ENCODE data around the gene CD1E.

Gene CD1E

DNA sequence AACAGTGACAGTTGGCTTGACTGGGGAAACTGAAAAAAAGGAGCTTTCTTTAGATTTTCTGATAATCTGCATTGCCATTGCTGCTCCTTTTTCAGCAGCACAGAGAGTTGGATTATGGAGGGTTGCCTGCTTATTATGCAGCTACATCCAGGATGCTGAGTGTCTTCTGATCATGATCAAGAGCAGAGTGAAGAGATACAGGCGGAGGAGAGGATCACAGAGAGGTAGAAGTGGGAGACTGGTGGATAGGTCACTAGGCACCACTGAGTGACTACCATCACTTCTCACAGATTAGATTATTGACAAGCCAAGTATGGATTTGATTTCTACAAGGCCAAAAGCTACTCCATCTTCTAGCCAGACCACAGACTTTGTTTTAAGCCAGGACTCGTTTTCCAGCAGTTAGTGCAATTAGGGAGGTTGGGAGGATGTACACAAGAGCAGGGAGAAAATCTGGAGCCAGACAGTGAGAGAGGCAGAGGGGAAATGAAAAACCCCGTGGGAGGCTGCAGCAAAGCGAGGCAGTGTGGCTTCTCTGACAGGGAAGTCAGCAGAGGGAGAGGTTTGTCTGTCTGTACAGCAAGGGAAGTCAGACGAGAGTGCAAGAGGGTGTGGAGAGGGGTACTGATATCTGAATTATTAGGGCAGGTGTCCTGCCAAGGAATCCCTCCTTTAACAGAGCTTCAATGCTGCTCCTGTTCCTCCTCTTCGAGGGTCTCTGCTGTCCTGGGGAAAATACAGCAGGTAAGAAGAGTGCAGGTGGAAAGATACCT lies at the start of gene CD1E:
CD1E (plus strand) TSS at position 592 of the 773 bp plus-strand sequence; CDS start at position 687, 95 bp downstream.
- ATAC-seq (ENCODE audit: low read depth) = peak; percentile 50
- DNase-seq (ENCODE audit: low spot score in 2 of 2) = no peak
- Mint-ChIP-seq H3K27ac (peak within 1 kb of the TSS; percentile 45), H3K4me1 (peaks cover 16% of the 10 kb centered on the region), H3K9me3 (no peaks in the 10 kb centered on the region), H3K4me3 (no peak within 1 kb of the TSS), H3K27me3 (no peaks in the 10 kb centered on the region), H3K36me3 (no peaks in the 10 kb centered on the region)

DNA sequence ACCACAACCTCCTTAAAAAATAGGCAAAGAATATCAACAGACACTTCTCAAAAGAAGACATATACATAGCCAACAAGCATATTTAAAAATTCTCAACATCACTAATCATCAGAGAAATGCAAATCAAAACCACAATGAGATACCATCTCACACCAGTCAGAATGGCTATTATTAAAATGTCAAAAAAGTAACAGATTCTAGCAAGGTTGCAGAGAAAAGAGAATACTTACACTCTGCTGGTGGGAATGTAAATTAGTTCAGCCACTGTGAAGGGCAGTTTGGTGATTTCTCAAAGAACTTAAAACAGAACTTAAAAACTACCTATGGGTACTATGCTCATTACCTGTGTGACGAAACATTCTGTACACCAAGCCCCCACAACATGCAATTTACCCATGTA lies 43.1 kb upstream of the CD1E start:
- no peak overlapping the region for H3K27ac Mint-ChIP-seq
- no peaks in the 10 kb centered on the region for H3K27me3 Mint-ChIP-seq
- peak; percentile 26 for ATAC-seq (ENCODE audit: low read depth)
- DNase-seq (ENCODE audit: low spot score in 2 of 2) = no peak
- H3K9me3 Mint-ChIP-seq = no peaks in the 10 kb centered on the region
- H3K36me3 Mint-ChIP-seq = no peaks in the 10 kb centered on the region
- H3K4me1 Mint-ChIP-seq = peaks cover 17% of the 10 kb centered on the region
- no peak overlapping the region for H3K4me3 Mint-ChIP-seq

DNA sequence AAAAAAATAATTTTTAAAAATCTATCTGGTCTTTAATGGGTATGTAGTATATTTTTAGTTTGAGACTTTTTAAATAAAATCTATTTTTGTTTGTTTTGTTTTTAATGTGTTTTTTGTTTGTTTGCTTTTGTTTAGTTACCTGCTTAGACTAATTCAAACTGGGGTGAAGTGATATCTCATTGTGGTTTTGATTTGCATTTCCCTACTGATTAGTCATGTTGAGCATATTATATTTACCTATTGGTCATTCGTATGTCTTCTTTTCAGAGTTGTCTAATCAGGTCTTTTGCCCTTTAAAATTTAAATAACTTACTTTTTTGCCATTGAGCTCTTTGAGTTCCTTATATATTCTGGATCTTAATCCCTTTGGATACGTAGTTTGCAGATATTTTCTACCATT lies 42.6 kb upstream of the CD1E start:
- Mint-ChIP-seq H3K27ac (no peak overlapping the region), H3K36me3 (no peaks in the 10 kb centered on the region), H3K9me3 (no peaks in the 10 kb centered on the region), H3K4me3 (no peak overlapping the region), H3K4me1 (peaks cover 17% of the 10 kb centered on the region), H3K27me3 (no peaks in the 10 kb centered on the region)
- DNase-seq (ENCODE audit: low spot score in 2 of 2) (no peak), ATAC-seq (ENCODE audit: low read depth) (peak; percentile 58)

DNA sequence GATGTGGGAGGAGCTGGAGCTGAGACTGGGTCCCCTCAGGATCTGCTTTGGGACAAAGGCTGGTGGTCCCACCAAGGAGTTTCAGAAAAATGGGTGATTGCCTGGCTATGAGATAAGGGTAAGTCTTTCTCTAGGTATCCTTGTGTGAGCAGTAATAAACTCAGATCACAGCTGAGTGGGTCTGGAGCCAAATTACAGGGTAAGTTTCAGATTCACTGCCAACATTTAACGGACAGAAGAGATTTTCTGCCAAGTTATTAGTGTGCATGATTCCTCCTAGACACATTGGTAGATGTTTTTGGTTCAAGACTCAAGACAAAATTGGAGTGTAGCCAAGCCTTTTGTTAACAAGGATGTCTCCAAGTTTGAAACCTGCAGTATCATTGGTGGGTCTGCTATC lies 29.8 kb upstream of the CD1E start:
- H3K4me1 Mint-ChIP-seq = peaks cover 11% of the 10 kb centered on the region
- H3K9me3 Mint-ChIP-seq = peaks cover 11% of the 10 kb centered on the region
- H3K4me3 Mint-ChIP-seq = no peak overlapping the region
- DNase-seq (ENCODE audit: low spot score in 2 of 2) = no peak
- peaks cover 9% of the 10 kb centered on the region for H3K36me3 Mint-ChIP-seq
- no peaks in the 10 kb centered on the region for H3K27me3 Mint-ChIP-seq
- no peak overlapping the region for H3K27ac Mint-ChIP-seq
- no peak for ATAC-seq (ENCODE audit: low read depth)

DNA sequence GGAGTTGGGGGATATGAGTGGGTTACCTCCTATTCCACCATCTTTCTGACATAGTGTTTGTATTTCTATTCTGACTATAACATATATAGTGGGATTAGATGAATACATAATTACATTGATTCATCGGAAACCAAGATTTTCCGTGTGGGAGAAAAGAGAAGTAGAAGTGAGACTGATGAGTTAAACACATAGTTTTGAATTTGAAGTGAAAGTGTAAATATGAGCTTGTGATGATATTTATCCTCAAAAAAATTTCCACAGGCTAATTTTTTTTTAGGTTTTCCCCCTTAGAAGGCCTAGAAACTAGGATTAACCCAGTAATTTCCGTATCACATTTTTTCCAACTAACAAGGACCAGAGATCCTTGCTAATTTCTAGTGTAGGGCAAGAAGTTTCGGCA lies 29.3 kb upstream of the CD1E start:
- H3K4me1 Mint-ChIP-seq = peaks cover 11% of the 10 kb centered on the region
- peak overlapping the region; percentile 39 for H3K4me3 Mint-ChIP-seq
- H3K27ac Mint-ChIP-seq = peak overlapping the region; percentile 53
- DNase-seq (ENCODE audit: low spot score in 2 of 2) = no peak
- peaks cover 7% of the 10 kb centered on the region for H3K36me3 Mint-ChIP-seq
- no peak for ATAC-seq (ENCODE audit: low read depth)
- H3K27me3 Mint-ChIP-seq = no peaks in the 10 kb centered on the region
- H3K9me3 Mint-ChIP-seq = peaks cover 11% of the 10 kb centered on the region

DNA sequence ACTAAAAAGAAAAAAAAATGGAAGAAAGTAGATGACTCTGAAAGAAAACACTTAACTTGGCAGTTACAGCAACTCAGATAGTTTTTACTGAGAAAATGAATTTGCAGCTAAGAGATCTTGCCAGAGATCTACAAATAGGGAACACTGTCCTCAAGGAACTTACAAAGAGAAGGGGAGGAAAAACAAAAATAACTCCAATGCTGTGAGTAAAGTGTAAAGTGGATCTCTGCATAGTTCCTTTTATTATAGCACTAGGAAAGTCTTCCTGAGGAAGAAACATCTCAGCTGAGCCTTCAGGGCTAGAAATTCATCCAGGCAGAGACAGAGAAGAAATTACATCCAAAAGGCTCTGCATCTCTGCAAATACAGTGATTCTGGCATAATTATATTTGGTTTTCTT lies 26.2 kb upstream of the CD1E start:
- no peak overlapping the region for H3K4me3 Mint-ChIP-seq
- H3K36me3 Mint-ChIP-seq = peaks cover 7% of the 10 kb centered on the region
- DNase-seq (ENCODE audit: low spot score in 2 of 2) = no peak
- no peak overlapping the region for H3K27ac Mint-ChIP-seq
- ATAC-seq (ENCODE audit: low read depth) = no peak
- peaks cover 11% of the 10 kb centered on the region for H3K9me3 Mint-ChIP-seq
- H3K4me1 Mint-ChIP-seq = peaks cover 10% of the 10 kb centered on the region
- H3K27me3 Mint-ChIP-seq = no peaks in the 10 kb centered on the region

DNA sequence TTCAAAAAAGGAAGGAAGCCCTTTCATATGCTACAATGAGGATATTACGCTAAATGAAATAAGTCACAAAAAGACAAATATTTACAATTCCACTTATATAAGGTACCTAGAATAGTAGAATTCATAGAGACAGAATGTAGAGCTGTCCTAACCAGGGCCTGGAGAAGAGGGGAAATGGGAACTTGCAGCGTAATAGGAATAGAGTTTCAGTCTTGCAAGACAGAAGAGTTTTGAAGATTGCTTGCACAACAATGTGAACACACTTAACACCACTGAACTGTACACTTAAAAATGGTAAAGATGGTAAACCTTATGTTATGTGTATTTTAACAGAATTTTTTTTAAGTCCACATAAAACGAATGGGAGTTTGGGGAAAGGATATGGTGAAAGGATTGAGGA lies 25.3 kb upstream of the CD1E start:
- DNase-seq (ENCODE audit: low spot score in 2 of 2) = no peak
- Mint-ChIP-seq H3K27ac (no peak overlapping the region), H3K27me3 (no peaks in the 10 kb centered on the region), H3K36me3 (no peaks in the 10 kb centered on the region), H3K4me3 (no peak overlapping the region), H3K4me1 (peaks cover 12% of the 10 kb centered on the region), H3K9me3 (peaks cover 3% of the 10 kb centered on the region)
- ATAC-seq (ENCODE audit: low read depth) = no peak

DNA sequence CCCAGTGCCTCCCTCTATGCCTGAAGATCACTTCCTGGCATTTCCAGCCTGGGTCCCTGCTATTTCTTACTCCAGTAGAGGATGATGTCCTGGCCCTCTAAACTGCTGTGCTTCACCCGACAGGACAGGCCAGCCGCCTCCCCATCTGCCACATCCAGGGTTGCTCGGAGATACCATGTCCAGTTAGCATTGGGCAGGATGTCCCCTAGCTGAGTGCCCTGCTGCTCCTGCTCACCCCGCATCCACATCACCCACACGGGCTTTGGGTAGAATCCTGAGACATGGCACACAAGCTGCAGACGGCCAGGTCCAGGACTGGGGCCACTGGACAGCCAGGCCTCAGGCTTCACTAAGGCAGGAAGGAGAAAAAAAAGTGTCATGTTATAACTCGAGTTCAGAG lies 24.4 kb upstream of the CD1E start:
- ATAC-seq (ENCODE audit: low read depth) = no peak
- Mint-ChIP-seq H3K4me1 (peaks cover 20% of the 10 kb centered on the region), H3K36me3 (no peaks in the 10 kb centered on the region), H3K27me3 (no peaks in the 10 kb centered on the region), H3K4me3 (no peak overlapping the region), H3K9me3 (no peaks in the 10 kb centered on the region), H3K27ac (no peak overlapping the region)
- DNase-seq (ENCODE audit: low spot score in 2 of 2) = no peak

DNA sequence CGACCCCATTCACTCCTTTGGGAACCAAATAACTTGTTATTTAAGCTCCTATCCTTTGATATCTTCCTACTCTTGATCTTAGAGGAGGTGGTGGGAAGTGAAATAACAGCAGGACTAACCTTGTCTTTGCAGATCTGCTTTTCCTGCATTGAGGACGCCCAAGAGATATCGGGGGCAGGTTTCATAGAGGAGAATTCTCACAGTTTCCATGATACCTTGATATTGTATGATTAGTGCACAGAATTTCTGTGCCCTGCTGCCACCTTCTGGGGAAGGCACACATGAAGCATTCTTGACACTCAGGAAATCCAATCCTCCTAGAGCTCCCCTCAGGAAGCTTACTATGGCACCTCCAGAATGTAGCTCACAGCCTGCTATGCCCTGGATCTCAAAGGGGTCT lies 24.0 kb upstream of the CD1E start:
- Mint-ChIP-seq H3K4me1 (peaks cover 19% of the 10 kb centered on the region), H3K9me3 (no peaks in the 10 kb centered on the region), H3K4me3 (no peak overlapping the region), H3K36me3 (no peaks in the 10 kb centered on the region), H3K27ac (no peak overlapping the region), H3K27me3 (no peaks in the 10 kb centered on the region)
- DNase-seq (ENCODE audit: low spot score in 2 of 2) = no peak
- peak; percentile 69 for ATAC-seq (ENCODE audit: low read depth)

DNA sequence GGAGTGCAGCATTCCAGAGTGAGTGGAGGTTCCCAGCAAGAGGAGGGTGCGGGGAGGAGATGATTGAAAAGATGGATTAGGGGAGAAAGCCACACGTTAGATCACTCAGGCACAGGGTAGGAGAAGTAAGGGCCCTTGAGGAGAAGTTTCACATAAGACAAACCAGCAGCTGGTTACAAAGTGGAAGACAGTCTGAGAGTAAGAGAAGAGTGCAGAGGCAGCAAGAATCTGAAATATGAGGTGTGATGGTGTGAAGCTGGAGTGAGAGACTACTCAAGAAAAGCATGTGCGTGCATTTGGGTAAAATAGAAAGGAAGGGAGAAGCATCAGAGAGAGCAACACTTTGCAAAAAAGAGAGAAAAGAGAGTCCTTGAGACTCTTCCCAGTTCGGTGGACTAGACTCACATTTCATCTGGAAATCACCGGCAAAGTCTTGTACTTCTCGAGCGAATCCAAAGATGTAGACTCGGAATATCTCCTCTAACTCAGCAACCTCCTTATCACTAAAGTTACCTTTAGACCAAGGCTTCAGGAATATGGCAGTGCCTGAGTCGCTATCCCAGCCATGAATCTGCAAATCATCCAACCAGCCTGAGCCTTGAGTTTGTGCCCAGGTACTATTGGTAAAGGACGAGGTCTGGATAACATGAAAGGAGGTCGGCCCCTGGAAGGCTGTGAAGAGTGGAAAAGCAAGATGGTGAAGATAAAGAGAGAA lies 23.1 kb upstream of the CD1E start:
- H3K36me3 Mint-ChIP-seq = no peaks in the 10 kb centered on the region
- H3K4me3 Mint-ChIP-seq = no peak overlapping the region
- ATAC-seq (ENCODE audit: low read depth) = no peak
- H3K9me3 Mint-ChIP-seq = no peaks in the 10 kb centered on the region
- no peak for DNase-seq (ENCODE audit: low spot score in 2 of 2)
- no peak overlapping the region for H3K27ac Mint-ChIP-seq
- peaks cover 22% of the 10 kb centered on the region for H3K4me1 Mint-ChIP-seq
- no peaks in the 10 kb centered on the region for H3K27me3 Mint-ChIP-seq

DNA sequence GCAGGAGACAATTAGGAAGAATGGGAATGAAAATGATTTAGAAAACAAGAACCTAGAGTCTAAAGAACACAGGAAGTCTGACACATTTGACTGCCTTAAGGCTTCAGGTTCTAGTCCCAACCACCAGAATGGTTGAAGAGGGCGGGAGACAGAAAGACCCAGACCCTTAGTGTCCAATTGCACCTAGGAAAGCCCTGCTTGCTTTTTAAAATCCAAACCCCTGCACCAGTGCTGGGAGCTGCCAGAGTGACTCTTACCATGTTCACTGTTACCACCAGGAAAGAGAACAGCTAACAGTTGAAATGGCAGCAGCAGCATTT lies 22.6 kb upstream of the CD1E start:
- H3K4me1 Mint-ChIP-seq = peaks cover 23% of the 10 kb centered on the region
- no peaks in the 10 kb centered on the region for H3K36me3 Mint-ChIP-seq
- H3K4me3 Mint-ChIP-seq = no peak overlapping the region
- DNase-seq (ENCODE audit: low spot score in 2 of 2) = no peak
- no peaks in the 10 kb centered on the region for H3K9me3 Mint-ChIP-seq
- no peak for ATAC-seq (ENCODE audit: low read depth)
- H3K27me3 Mint-ChIP-seq = no peaks in the 10 kb centered on the region
- H3K27ac Mint-ChIP-seq = no peak overlapping the region

DNA sequence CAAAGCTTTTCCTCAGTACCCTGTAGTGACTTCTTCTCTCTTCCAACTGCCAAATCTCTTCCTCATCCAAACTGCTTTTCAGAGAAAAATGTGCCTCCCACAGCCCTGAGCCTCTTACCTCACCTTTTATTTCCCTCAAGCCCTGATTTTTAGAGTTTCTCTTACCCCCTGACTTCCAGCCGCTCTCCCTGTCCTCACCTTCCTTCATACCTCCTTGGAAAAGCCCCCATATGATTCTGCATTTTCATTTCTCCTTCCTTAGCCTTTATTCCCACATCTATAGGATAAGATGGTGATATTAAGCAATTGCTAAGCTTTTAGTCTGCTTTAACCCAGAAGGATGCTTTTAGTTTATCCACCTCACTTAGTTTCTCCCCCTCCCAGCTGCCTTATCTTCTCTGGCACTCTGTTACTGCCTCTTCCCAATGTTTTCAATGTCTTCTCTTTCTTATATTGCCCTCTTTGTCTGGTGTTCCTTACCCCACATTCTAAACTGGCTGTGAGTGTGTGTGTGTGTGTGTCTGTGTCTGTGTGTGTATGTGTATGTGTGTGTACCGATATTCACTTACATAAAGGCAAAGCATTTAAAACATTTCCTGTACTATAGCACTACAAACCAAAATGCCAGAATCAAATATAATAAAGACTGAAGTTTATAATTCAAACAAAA lies 22.1 kb upstream of the CD1E start, which contains the start of gene CD1B:
CD1B (minus strand) TSS at position 51 of the 670 bp plus-strand sequence. CDS start 108 bp downstream, outside the sequence.
- ATAC-seq (ENCODE audit: low read depth) = no peak
- Mint-ChIP-seq H3K4me1 (peaks cover 24% of the 10 kb centered on the region), H3K27me3 (no peaks in the 10 kb centered on the region), H3K4me3 (no peak within 1 kb of the TSS), H3K36me3 (no peaks in the 10 kb centered on the region), H3K27ac (no peak within 1 kb of the TSS), H3K9me3 (no peaks in the 10 kb centered on the region)
- DNase-seq (ENCODE audit: low spot score in 2 of 2) = no peak

DNA sequence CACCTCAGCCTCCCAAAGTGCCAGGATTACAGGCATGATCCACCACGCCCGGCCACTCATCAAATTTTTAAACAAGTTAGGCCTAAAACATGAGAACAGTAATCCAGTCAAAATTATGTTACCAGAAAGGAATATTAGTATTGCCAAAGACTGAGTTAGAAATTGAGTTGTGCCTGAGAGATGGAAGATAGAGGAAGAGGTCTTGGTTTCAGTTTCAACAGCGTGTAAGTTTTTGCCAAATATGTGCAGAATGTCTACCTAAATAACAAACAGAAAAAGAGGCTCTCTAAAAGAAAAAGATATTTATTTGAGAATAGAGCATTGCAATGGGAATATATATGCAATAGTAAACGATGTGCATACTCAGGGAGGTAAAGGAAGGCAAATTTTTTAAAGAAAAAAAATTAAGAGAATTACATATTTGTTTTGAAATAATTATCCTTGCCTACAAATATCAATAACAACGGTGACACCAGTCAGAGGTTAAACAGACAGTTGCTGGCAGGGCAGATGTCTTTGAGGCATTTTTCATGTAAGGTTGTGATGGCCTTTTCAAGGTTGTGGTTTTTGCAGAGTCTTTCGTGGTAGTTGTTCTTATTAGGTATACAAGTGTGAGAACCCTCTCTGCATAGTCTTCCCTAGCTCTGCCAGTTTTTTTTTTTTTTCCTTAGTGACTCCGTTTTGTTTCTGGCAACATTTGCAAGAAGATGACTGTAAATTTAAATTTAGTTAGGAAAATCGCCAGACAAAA lies 20.1 kb upstream of the CD1E start:
- Mint-ChIP-seq H3K27me3 (no peaks in the 10 kb centered on the region), H3K27ac (peak overlapping the region; percentile 3), H3K4me1 (peaks cover 24% of the 10 kb centered on the region), H3K36me3 (peaks cover 3% of the 10 kb centered on the region), H3K9me3 (peaks cover 2% of the 10 kb centered on the region), H3K4me3 (peak overlapping the region; percentile 66)
- ATAC-seq (ENCODE audit: low read depth) (peak; percentile 65), DNase-seq (ENCODE audit: low spot score in 2 of 2) (no peak)
